ENCODE measurements around the gene RAB7B. TPM values are rescaled to one million over a fixed set of nuclear protein-coding genes. Genes with fewer than 3 reads are reported as not detected.

Gene RAB7B
- total RNA-seq, 2 donors from 2014 or later, result 4.8 to 5.1 TPM

GRCh38 chr1:205932776-205933175, 70.4 kb downstream of the RAB7B start:
- H3K4me1 ChIP-seq, result peaks cover 0 to 7% of the 10 kb centered on the region in 2 donors
- H3K4me3 ChIP-seq, result no peak overlapping the region
- no peak overlapping the region for H3K27ac ChIP-seq
- no peaks in the 10 kb centered on the region for H3K27me3 ChIP-seq
- no peak for TF ChIP-seq CTCF (IDR thresholded peaks at IDR 0.05)
- no peaks in the 10 kb centered on the region for H3K36me3 ChIP-seq
- no peaks in the 10 kb centered on the region for H3K9me3 ChIP-seq
- DNase-seq (ENCODE audit: low spot score), result no peak

DNA sequence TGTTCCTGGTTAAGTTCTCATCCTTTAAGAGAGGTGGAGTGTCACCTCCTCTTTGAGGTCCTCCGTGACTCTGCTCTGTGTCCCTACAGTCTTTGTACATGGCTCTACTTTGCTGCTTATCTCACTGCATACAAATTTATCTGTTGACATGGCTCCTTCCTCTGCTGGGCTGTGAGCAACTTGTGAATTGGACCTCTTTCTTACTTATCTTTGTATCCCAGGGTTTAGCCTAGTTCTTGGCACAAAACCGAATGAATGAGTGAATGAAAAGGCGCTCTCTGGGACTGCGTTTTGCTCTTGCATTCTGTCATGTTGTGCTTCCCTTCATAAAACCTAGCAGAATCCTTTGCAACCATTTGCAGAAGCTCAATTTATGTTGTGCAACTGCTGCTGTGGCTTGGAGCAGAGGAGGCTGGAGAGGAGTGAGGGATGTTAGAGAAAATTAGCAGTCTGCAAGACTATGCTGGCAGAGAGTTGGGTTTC, 72.4 kb downstream of the RAB7B start:
- H3K4me1 ChIP-seq, result peaks cover 0 to 7% of the 10 kb centered on the region in 2 donors

DNA sequence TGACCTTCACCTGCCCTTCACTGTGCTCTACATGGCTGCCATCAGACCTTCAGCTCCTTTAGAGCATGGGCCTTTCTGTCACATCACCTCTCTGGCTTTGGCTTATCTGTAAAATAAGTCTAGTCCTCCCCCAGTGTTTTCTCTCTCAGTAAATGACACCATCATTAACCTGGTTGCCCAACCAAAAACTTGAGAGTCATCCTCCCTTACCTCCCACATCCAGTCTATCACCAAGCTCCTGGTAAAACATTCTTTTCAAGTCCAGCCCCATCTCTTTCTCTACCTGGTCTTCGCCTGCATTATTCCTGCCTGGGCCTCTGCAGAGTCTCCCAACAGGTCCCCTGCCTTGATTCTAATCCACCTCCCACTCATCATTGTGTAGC, 73.0 kb downstream of the RAB7B start:
- H3K9me3 ChIP-seq, result no peaks in the 10 kb centered on the region
- H3K36me3 ChIP-seq, result no peaks in the 10 kb centered on the region
- no peak overlapping the region for H3K27ac ChIP-seq
- no peak for DNase-seq (ENCODE audit: low spot score)
- no peaks in the 10 kb centered on the region for H3K27me3 ChIP-seq
- no peak overlapping the region for H3K4me3 ChIP-seq
- TF ChIP-seq CTCF (IDR thresholded peaks at IDR 0.05), result no peak
- H3K4me1 ChIP-seq, result peaks cover 0 to 7% of the 10 kb centered on the region in 2 donors

More for the DNA sequence above, 72.4 kb downstream of the RAB7B start:
- TF ChIP-seq CTCF (IDR thresholded peaks at IDR 0.05), result no peak
- no peak overlapping the region for H3K27ac ChIP-seq
- DNase-seq (ENCODE audit: low spot score), result no peak
- H3K4me3 ChIP-seq, result no peak overlapping the region
- H3K27me3 ChIP-seq, result no peaks in the 10 kb centered on the region
- H3K9me3 ChIP-seq, result no peaks in the 10 kb centered on the region
- H3K36me3 ChIP-seq, result no peaks in the 10 kb centered on the region

DNA sequence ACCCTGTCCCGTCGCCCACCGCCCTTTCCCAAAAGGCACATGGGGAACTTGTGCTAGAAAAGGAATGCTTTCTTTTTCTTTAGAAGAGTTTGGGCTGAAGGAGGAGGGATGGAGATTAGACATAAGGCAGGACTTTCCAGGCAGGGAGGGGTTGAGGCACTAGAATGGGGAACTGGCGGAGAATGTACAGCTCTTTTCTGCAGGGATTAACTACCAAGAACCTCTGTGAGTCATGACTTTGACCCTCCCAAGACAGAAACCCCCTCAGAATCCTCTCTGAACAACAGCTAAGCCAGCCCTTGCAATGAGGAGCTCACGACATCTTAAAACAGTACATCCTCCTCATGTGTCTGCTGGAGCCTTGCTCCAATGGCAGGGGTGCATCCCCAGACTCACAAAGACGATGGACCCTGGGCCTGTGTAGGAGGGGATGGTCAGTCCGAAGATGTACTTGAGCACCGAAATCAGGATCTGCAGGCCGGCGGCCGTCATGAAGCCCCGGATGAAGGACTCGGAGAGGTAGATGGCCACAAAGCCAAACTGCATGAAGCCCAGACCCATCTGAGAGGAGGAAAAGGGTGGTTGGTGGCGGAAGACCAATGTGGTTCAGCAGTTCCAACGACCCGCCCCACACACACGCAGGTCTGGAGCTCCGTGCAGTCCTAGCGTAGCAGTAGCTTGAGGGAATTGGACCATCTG, 73.5 kb downstream of the RAB7B start:
- Histone ChIP-seq H3K4me1 (peaks cover 0 to 7% of the 10 kb centered on the region in 2 donors), H3K9me3 (no peaks in the 10 kb centered on the region), H3K27ac (no peak overlapping the region), H3K36me3 (no peaks in the 10 kb centered on the region), H3K27me3 (no peaks in the 10 kb centered on the region), H3K4me3 (no peak overlapping the region)
- no peak for TF ChIP-seq CTCF (IDR thresholded peaks at IDR 0.05)
- no peak for DNase-seq (ENCODE audit: low spot score)

GRCh38 chr1:205928317-205928716, 74.9 kb downstream of the RAB7B start:
- no peak for TF ChIP-seq CTCF (IDR thresholded peaks at IDR 0.05)
- Histone ChIP-seq H3K9me3 (no peaks in the 10 kb centered on the region), H3K4me3 (no peak overlapping the region), H3K4me1 (peaks cover 0 to 7% of the 10 kb centered on the region in 2 donors), H3K27me3 (no peaks in the 10 kb centered on the region), H3K27ac (no peak overlapping the region), H3K36me3 (no peaks in the 10 kb centered on the region)
- no peak for DNase-seq (ENCODE audit: low spot score)

DNA sequence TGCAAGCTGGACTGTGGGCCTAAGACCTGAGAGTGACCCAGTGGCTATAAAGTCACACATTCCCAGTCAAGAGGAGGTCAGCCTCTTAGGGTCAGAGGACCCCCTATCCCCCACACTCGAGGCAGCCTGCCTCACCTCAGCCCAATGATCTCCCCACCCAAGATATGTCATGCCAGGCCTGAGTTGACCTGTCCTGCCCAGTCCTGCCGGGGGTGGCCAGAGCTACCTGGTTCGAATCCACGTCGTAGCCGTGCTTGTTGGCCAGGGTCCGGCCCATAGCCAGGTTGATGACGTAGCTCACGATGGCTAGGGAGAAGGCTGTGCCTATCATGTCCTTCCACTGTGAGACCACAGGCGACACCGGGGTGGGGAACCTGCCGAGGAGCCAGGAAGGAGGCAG, 75.5 kb downstream of the RAB7B start:
- TF ChIP-seq CTCF (IDR thresholded peaks at IDR 0.05), result no peak
- no peak overlapping the region for H3K27ac ChIP-seq
- H3K4me1 ChIP-seq, result peaks cover 0 to 7% of the 10 kb centered on the region in 2 donors
- H3K27me3 ChIP-seq, result no peaks in the 10 kb centered on the region
- H3K9me3 ChIP-seq, result no peaks in the 10 kb centered on the region
- no peak overlapping the region for H3K4me3 ChIP-seq
- no peaks in the 10 kb centered on the region for H3K36me3 ChIP-seq
- no peak for DNase-seq (ENCODE audit: low spot score)

Data from right atrium auricular region (tissue), 2 donors.